SK-N-SH (cell line): Measurements from ENCODE around the gene AKT3. TPM values are rescaled to one million over a fixed set of nuclear protein-coding genes. Genes with fewer than 3 reads are reported as not detected.

Experiments used
- CTCF ChIA-PET: fragments of 300-600, 350-600 bp; formaldehyde crosslinking; extraction: SDS; loops from one replicate; lab custom pipeline; 2021; lab: Yijun Ruan, JAX
- POLR2A ChIA-PET: fragments of 350-600 bp; sonication (Branson Sonifier 250); formaldehyde crosslinking; extraction: SDS; loops from one replicate; lab custom pipeline; 2020; ENCODE audit warnings: antibody characterized with exemption, inconsistent platforms; lab: Yijun Ruan, JAX
- DNase-seq: peaks from one replicate; pipeline ENCODE4 v3.0.0; 2012
- H2AFZ ChIP-seq: fragments of 200-600 bp; sonication (generic); 2 replicates; pipeline ENCODE4 v1.8.1; 2016; ENCODE audit warnings: antibody characterized with exemption, mild to moderate bottlenecking, low read depth
- H3F3A ChIP-seq: fragments of 200-600 bp; sonication (generic); replicated peaks from 2 replicates; pipeline ENCODE3; 2016; ENCODE audit warnings: antibody characterized with exemption, mild to moderate bottlenecking; ENCODE audit not compliant: insufficient read depth
- H3K27ac ChIP-seq, 2 experiments: fragments of 200-500 bp in 1 of 2; fragments of 200-600 bp in 1 of 2; sonication (Bioruptor generic) in 1 of 2; sonication (generic), shearing (Covaris generic) in 1 of 2; 2 replicates each; pipeline versions ENCODE4 v1.5.1 to v1.6.1; 2014 to 2016; ENCODE audit warnings: low read depth in 2 of 2, inconsistent platforms in 1 of 2, low read length in 1 of 2, mild to moderate bottlenecking in 1 of 2, mixed read lengths in 1 of 2
- H3K27me3 ChIP-seq: fragments of 200-600 bp; sonication (generic), shearing (Covaris generic); 2 replicates; pipeline ENCODE4 v1.6.1; 2016; ENCODE audit warnings: mixed run types; ENCODE audit not compliant: insufficient read depth
- H3K36me3 ChIP-seq, 2 experiments: fragments of 200-500 bp in 1 of 2; fragments of 200-600 bp in 1 of 2; sonication (Bioruptor generic) in 1 of 2; sonication (generic) in 1 of 2; replicated peaks in 1 of 2; 2 replicates each; pipeline versions ENCODE3 to v1.5.1; 2014 to 2016; ENCODE audit warnings: low read length in 1 of 2, mild to moderate bottlenecking in 1 of 2; ENCODE audit not compliant: insufficient read depth in 2 of 2, control insufficient read depth in 1 of 2
- H3K4me1 ChIP-seq, 2 experiments: fragments of 200-500 bp in 1 of 2; fragments of 200-600 bp in 1 of 2; sonication (Bioruptor generic) in 1 of 2; sonication (generic), shearing (Covaris generic) in 1 of 2; 2 replicates each; pipeline versions ENCODE4 v1.5.1 to v1.6.1; 2014 to 2016; ENCODE audit warnings: low read depth in 1 of 2, low read length in 1 of 2, mixed run types in 1 of 2; ENCODE audit not compliant: insufficient read depth in 2 of 2, control insufficient read depth in 1 of 2
- H3K4me2 ChIP-seq: fragments of 200-600 bp; sonication (generic), shearing (Covaris generic); 2 replicates; pipeline ENCODE4 v1.6.1; 2017; ENCODE audit warnings: mixed run types
- H3K4me3 ChIP-seq, 2 experiments: fragments of 200-500 bp in 1 of 2; fragments of 200-600 bp in 1 of 2; sonication (Bioruptor generic) in 1 of 2; sonication (generic), shearing (Covaris generic) in 1 of 2; 2 replicates each; pipeline versions ENCODE4 v1.5.1 to v1.8.1; 2014 to 2016; ENCODE audit warnings: low read depth in 2 of 2, inconsistent platforms in 1 of 2, low read length in 1 of 2, mild to moderate bottlenecking in 1 of 2, mixed read lengths in 1 of 2, moderate library complexity in 1 of 2
- H3K79me2 ChIP-seq: fragments of 200-600 bp; sonication (generic); 2 replicates; pipeline ENCODE4 v1.8.1; 2017; ENCODE audit warnings: mild to moderate bottlenecking; ENCODE audit not compliant: insufficient read depth
- H3K9ac ChIP-seq: fragments of 200-600 bp; sonication (generic); 2 replicates; pipeline ENCODE4 v1.6.1; 2017; ENCODE audit warnings: mixed run types
- H3K9me2 ChIP-seq: fragments of 200-600 bp; sonication (generic); 2 replicates; pipeline ENCODE4 v1.6.1; 2017; ENCODE audit warnings: mixed run types
- H3K9me3 ChIP-seq: fragments of 200-600 bp; sonication (generic); 2 replicates; pipeline ENCODE4 v1.6.1; 2017; ENCODE audit warnings: mixed run types, mild to moderate bottlenecking, moderate library complexity
- H4K20me1 ChIP-seq: fragments of 200-600 bp; sonication (generic); 2 replicates; pipeline ENCODE4 v1.6.1; 2017; ENCODE audit warnings: mild to moderate bottlenecking, mixed run types; ENCODE audit not compliant: insufficient read depth
- ELF1 ChIP-seq: IDR thresholded peaks from 2 replicates; pipeline ENCODE4 v1.4.0; 2012
- EP300 ChIP-seq, 2 experiments: IDR thresholded peaks; 2 replicates each; pipeline versions ENCODE4 v1.4.0 to v1.6.1; 2012; ENCODE audit warnings: borderline replicate concordance in 1 of 2, low read depth in 1 of 2, low read length in 1 of 2
- EZH2phosphoT487 ChIP-seq: fragments of 200-600 bp; sonication (generic); IDR thresholded peaks from 2 replicates; pipeline ENCODE4 v1.6.1; 2017; ENCODE audit warnings: low read depth, mixed run types, mild to moderate bottlenecking, antibody characterized with exemption, moderate library complexity, borderline replicate concordance
- FOSL2 ChIP-seq: IDR thresholded peaks from 2 replicates; pipeline ENCODE4 v1.4.0; 2012; ENCODE audit warnings: low read depth, mild to moderate bottlenecking, moderate library complexity, borderline replicate concordance
- FOXM1 ChIP-seq: IDR thresholded peaks from 2 replicates; pipeline ENCODE4 v1.4.0; 2012; ENCODE audit warnings: low read depth, mild to moderate bottlenecking
- GABPA ChIP-seq: IDR thresholded peaks from 2 replicates; pipeline ENCODE4 v1.4.0; 2012; ENCODE audit warnings: low read depth, mild to moderate bottlenecking
- GATA2 ChIP-seq: sonication (generic); formaldehyde crosslinking; IDR thresholded peaks from 2 replicates; pipeline ENCODE4 v1.5.0; 2020; ENCODE audit warnings: mild to moderate bottlenecking, missing genetic modification reagents
- JUND ChIP-seq: IDR thresholded peaks from 2 replicates; pipeline ENCODE4 v1.4.0; 2012
- MEF2A ChIP-seq: IDR thresholded peaks from 2 replicates; pipeline ENCODE4 v1.4.0; 2012; ENCODE audit warnings: low read depth, borderline replicate concordance
- MXI1 ChIP-seq: IDR thresholded peaks from 2 replicates; pipeline ENCODE4 v1.6.1; 2012; ENCODE audit warnings: mild to moderate bottlenecking, low read depth, low read length, improper control_type of control experiment
- NRF1 ChIP-seq: IDR thresholded peaks from 2 replicates; pipeline ENCODE4 v1.6.1; 2012; ENCODE audit warnings: low read depth, mild to moderate bottlenecking, low read length
- POLR2AphosphoS5 ChIP-seq: IDR thresholded peaks from 2 replicates; pipeline ENCODE4 v1.6.1; 2012; ENCODE audit warnings: low read depth, low read length
- SIN3A ChIP-seq: IDR thresholded peaks from 2 replicates; pipeline ENCODE4 v1.6.1; 2012; ENCODE audit warnings: low read depth, mild to moderate bottlenecking, low read length, moderate library complexity, borderline replicate concordance
- TCF12 ChIP-seq: IDR thresholded peaks from 2 replicates; pipeline ENCODE4 v1.4.0; 2012
- TEAD4 ChIP-seq: IDR thresholded peaks from 2 replicates; pipeline ENCODE4 v1.4.0; 2012; ENCODE audit warnings: mild to moderate bottlenecking, borderline replicate concordance; ENCODE audit not compliant: insufficient read depth
- YY1 ChIP-seq: IDR thresholded peaks from 2 replicates; pipeline ENCODE4 v1.4.0; 2012; ENCODE audit warnings: low read depth, mild to moderate bottlenecking
- WGBS: methylation state at CpG from one replicate; pipeline ENCODE4 v1.1.6; 2017; ENCODE audit warnings: low lambda C conversion rate; 5-methylcytosine and 5-hydroxymethylcytosine counted together
- polyA plus RNA-seq, 3 experiments: library from polyadenylated mRNA; depleted of rRNA; stranded (reverse); fragments of >200 nt; gene quantifications; 2 replicates each; pipeline ENCODE4 v1.2.3, GENCODE V29; 2012
- TF ChIP-seq, protein P1 (sequence below): IDR thresholded peaks from 2 replicates; pipeline ENCODE4; 2012
- TF ChIP-seq, protein P2 (sequence below): fragments of 150-350 bp; IDR thresholded peaks from 2 replicates; pipeline ENCODE4 v1.6.1; 2016; ENCODE audit warnings: mild to moderate bottlenecking, low read depth, low read length
- TF ChIP-seq, protein P3 (sequence below): fragments of 200-600 bp; sonication (generic); IDR thresholded peaks from 2 replicates; pipeline ENCODE4 v1.6.1; 2017; ENCODE audit warnings: antibody characterized with exemption, mild to moderate bottlenecking, moderate library complexity
- TF ChIP-seq, protein P4 (sequence below): fragments of 150-350 bp; IDR thresholded peaks from 2 replicates; pipeline ENCODE4 v1.6.1; 2017; ENCODE audit warnings: antibody characterized with exemption, low read length, low read depth, borderline replicate concordance

The AKT3 gene
- polyA plus RNA-seq, 1 of the 3 experiments (the other 2 are of a cell fraction), result 12.7 TPM

DNA sequence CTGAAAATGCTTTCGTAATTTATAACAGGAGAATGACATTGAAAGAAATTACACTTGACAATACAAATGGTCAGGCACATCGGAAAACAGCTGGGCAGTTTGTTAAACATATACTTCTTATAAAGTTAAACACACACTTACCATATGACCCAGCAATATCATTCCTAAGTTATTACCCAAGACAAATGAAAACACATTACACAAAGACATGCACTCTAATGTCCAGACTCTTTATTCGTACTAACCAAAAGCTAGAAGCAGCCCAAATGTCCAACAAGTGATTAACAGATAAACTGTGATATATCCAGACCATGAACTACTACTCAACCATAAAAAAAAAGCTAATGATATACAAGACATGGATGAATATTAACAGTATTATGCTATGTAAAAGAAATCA is 8.5 kb downstream of the AKT3 start:
- Histone ChIP-seq H3K4me3 (no peak overlapping the region; a peak in 1 of 4 replicates), H3K27ac (peak overlapping the region; percentile 47 to 85; a peak in 3 of 4 replicates), H3K36me3 (peaks cover 8 to 40% of the 10 kb centered on the region in 2 experiments), H3K9me3 (peaks cover 8% of the 10 kb centered on the region; the same call in 1 of the 2 replicates), H2AFZ (no peak overlapping the region), H4K20me1 (peaks cover 18% of the 10 kb centered on the region), H3F3A (peaks cover 42% of the 10 kb centered on the region), H3K9me2 (no peaks in the 10 kb centered on the region), H3K4me1 (peaks cover 5 to 10% of the 10 kb centered on the region in 2 experiments; a peak in 3 of 4 replicates), H3K9ac (peak overlapping the region; percentile 11; the same call in 1 of the 2 replicates), H3K27me3 (no peaks in the 10 kb centered on the region), H3K4me2 (peak overlapping the region; percentile 65), H3K79me2 (peaks cover 98% of the 10 kb centered on the region)
- ChIA-PET POLR2A (no interaction called here), CTCF (interaction anchor here (0.5 to 0.9 kb wide), 2 partner anchors 58 to 128 kb away, joined by 3 read pairs; no protein-coding TSS in a partner anchor)
- TF ChIP-seq, protein P1, sequence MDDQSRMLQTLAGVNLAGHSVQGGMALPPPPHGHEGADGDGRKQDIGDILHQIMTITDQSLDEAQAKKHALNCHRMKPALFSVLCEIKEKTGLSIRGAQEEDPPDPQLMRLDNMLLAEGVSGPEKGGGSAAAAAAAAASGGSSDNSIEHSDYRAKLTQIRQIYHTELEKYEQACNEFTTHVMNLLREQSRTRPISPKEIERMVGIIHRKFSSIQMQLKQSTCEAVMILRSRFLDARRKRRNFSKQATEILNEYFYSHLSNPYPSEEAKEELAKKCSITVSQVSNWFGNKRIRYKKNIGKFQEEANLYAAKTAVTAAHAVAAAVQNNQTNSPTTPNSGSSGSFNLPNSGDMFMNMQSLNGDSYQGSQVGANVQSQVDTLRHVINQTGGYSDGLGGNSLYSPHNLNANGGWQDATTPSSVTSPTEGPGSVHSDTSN, result peak; percentile 38; the same call in 1 of the 2 replicates
- TF ChIP-seq TCF12 (peak; percentile 52), EP300 (IDR thresholded peaks at IDR 0.05; ENCODE audit: borderline replicate concordance in 1 of 2, low read depth in 1 of 2, low read length in 1 of 2) (no peak), NRF1 (no peak), JUND (peak; percentile 20; the same call in 1 of the 2 replicates), GATA2 (CRISPR knock-in tag) (no peak)
- DNase-seq, result no peak
- WGBS, result 59% methylated on average over 3 of the region's 3 CpGs

DNA sequence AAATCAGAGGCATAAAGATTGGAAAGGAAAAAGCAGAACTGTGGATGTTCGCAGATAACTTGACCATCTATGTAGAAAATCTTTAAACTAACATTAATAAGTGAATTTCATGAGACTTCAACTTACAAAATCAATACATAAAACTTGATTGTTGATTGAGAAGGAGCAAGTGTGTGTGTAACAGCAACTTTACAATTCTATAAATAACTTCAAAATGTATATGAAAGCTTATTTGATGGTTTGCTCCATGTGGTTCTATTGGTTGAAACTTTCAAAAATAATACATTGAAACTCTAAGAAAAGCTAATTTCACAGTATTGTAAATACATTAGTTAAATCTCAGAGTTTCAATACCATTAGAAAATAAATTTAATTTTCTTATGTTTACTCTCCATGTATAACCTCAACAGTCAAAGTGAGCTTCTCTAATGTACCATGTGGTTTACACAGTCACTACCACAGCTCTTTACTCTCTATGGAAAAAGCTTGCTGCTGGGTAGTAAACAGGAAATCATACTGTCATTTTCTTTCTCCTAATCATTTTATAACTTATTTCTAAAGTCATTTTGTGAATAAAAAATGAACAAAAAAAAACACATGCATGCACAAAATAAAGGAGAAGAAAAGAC is 12.0 kb downstream of the AKT3 start:
- Histone ChIP-seq H3F3A (peaks cover 36% of the 10 kb centered on the region), H3K9ac (no peak overlapping the region)
- no peak for DNase-seq
- TF ChIP-seq JUND (no peak), GABPA (no peak), TCF12 (no peak), YY1 (no peak), FOSL2 (no peak), TEAD4 (no peak), MXI1 (no peak), ELF1 (no peak), SIN3A (no peak), FOXM1 (no peak), POLR2AphosphoS5 (no peak), EZH2phosphoT487 (no peak), NRF1 (no peak), MEF2A (no peak), GATA2 (CRISPR knock-in tag) (no peak)
- TF ChIP-seq, protein P2, sequence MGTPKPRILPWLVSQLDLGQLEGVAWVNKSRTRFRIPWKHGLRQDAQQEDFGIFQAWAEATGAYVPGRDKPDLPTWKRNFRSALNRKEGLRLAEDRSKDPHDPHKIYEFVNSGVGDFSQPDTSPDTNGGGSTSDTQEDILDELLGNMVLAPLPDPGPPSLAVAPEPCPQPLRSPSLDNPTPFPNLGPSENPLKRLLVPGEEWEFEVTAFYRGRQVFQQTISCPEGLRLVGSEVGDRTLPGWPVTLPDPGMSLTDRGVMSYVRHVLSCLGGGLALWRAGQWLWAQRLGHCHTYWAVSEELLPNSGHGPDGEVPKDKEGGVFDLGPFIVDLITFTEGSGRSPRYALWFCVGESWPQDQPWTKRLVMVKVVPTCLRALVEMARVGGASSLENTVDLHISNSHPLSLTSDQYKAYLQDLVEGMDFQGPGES, result no peak
- TF ChIP-seq, protein P3, sequence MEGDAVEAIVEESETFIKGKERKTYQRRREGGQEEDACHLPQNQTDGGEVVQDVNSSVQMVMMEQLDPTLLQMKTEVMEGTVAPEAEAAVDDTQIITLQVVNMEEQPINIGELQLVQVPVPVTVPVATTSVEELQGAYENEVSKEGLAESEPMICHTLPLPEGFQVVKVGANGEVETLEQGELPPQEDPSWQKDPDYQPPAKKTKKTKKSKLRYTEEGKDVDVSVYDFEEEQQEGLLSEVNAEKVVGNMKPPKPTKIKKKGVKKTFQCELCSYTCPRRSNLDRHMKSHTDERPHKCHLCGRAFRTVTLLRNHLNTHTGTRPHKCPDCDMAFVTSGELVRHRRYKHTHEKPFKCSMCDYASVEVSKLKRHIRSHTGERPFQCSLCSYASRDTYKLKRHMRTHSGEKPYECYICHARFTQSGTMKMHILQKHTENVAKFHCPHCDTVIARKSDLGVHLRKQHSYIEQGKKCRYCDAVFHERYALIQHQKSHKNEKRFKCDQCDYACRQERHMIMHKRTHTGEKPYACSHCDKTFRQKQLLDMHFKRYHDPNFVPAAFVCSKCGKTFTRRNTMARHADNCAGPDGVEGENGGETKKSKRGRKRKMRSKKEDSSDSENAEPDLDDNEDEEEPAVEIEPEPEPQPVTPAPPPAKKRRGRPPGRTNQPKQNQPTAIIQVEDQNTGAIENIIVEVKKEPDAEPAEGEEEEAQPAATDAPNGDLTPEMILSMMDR, result no peak
- TF ChIP-seq, protein P4, sequence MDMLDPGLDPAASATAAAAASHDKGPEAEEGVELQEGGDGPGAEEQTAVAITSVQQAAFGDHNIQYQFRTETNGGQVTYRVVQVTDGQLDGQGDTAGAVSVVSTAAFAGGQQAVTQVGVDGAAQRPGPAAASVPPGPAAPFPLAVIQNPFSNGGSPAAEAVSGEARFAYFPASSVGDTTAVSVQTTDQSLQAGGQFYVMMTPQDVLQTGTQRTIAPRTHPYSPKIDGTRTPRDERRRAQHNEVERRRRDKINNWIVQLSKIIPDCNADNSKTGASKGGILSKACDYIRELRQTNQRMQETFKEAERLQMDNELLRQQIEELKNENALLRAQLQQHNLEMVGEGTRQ, result no peak
- TF ChIP-seq, all 33 proteins: peak for 0
- no peak overlapping the region for H3K4me2 ChIP-seq
- peaks cover 19 to 53% of the 10 kb centered on the region in 2 experiments for H3K36me3 ChIP-seq
- 100% methylated on average over 1 of the region's 1 CpG for WGBS
- H4K20me1 ChIP-seq, result peaks cover 5% of the 10 kb centered on the region; the same call in 1 of the 2 replicates
- H2AFZ ChIP-seq, result no peak overlapping the region
- no peaks in the 10 kb centered on the region for H3K9me2 ChIP-seq
- CTCF ChIA-PET, result interaction anchor here (2.2 kb wide), 1 partner anchor 9 kb away, joined by 9 read pairs; no protein-coding TSS in a partner anchor
- peaks cover 100% of the 10 kb centered on the region for H3K79me2 ChIP-seq
- no peaks in the 10 kb centered on the region for H3K27me3 ChIP-seq
- peaks cover 20% of the 10 kb centered on the region for H3K9me3 ChIP-seq
- POLR2A ChIA-PET, result no interaction called here
- peaks cover 5 to 10% of the 10 kb centered on the region in 2 experiments; a peak in 3 of 4 replicates for H3K4me1 ChIP-seq
- no peak overlapping the region for H3K27ac ChIP-seq
- no peak overlapping the region for H3K4me3 ChIP-seq
